ENCODE measurements around the gene XRCC2. TPM values are rescaled to one million over a fixed set of nuclear protein-coding genes. Genes with fewer than 3 reads are reported as not detected.

The XRCC2 gene
- total and polyA plus RNA-seq, 2 of the 8 experiments (the other 6 are each of a cell fraction or from before 2014, with no cell fraction given): 14.6 to 34.0 TPM

DNA sequence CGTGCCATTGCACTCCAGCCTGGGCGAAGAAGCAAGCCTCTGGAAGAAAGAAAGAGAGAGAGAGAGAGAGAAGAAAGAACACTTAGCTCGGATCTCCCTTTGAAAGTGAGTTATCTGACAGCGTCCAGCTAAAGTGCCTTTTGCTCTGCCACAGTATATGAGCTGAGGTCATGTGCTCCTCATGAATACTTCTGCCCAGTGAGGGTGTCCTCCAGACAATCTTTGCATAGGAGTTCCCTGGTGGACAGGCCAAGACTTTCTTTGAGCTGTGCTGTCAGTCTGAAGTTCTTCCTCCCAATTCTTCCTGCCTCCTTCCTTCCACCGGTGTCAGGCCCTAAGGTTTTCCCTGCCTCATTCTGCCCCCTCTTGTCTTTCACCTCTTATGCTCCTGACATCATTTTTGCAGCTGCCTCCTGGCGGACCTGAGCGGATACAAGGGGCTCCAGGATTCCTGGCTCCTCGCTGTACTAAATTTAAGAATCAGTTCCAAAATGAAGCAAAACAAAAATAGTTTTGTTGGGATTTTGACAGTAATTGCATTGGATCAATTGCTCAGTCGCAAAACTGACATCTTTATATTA, 31.9 kb downstream of the XRCC2 start:
- POLR2A ChIA-PET (ENCODE audit: partially characterized antibody): interaction anchor here (1.1 to 2.1 kb wide), 2 partner anchors 12 to 15 kb away, joined by 3 to 8 read pairs; no protein-coding TSS in a partner anchor
- TF ChIP-seq RXRA (IDR thresholded peaks at IDR 0.05; ENCODE audit: insufficient read depth, low read depth, low read length) (no peak), SP4 (IDR thresholded peaks at IDR 0.05; ENCODE audit: low read length) (no peak), SP1 (IDR thresholded peaks at IDR 0.05; ENCODE audit: low read depth, low read length) (no peak), KDM4A (IDR thresholded peaks at IDR 0.05; ENCODE audit: low read depth, low read length, severe bottlenecking) (no peak), HDAC2 (IDR thresholded peaks at IDR 0.05; ENCODE audit: borderline replicate concordance in 1 of 2, low read depth in 2 of 2, low read length in 2 of 2) (no peak), POLR2AphosphoS5 (IDR thresholded peaks at IDR 0.05; ENCODE audit: low read depth, low read length) (peak; percentile 73; the same call in 1 of the 2 replicates), YY1 (IDR thresholded peaks at IDR 0.05; ENCODE audit: low read depth, low read length) (no peak), TAF7 (optimal IDR thresholded peaks at IDR 0.05; ENCODE audit: borderline replicate concordance, low read depth, low read length) (no peak), RAD21 (IDR thresholded peaks at IDR 0.05 in 1 of 2, conservative IDR thresholded peaks at IDR 0.05 in 1 of 2; ENCODE audit: low read depth in 2 of 2, low read length in 2 of 2) (peak in 1 of 2 experiments; percentile 32; a peak in 3 of 4 replicates), NANOG (IDR thresholded peaks at IDR 0.05; ENCODE audit: insufficient read depth, low read depth, low read length, poor library complexity, severe bottlenecking) (no peak), GTF2F1 (IDR thresholded peaks at IDR 0.05; ENCODE audit: borderline replicate concordance, low read depth, low read length) (peak; percentile 83)
- TF ChIP-seq, protein P1, sequence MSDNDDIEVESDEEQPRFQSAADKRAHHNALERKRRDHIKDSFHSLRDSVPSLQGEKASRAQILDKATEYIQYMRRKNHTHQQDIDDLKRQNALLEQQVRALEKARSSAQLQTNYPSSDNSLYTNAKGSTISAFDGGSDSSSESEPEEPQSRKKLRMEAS (IDR thresholded peaks at IDR 0.05): peak; percentile 25; the same call in 1 of the 2 replicates

More for the DNA sequence above, 31.9 kb downstream of the XRCC2 start:
- Histone ChIP-seq H3K9me3 (ENCODE audit: insufficient read depth in 2 of 2, low read depth in 1 of 2, low read length in 1 of 2) (no peaks in the 10 kb centered on the region; a peak in 1 of 4 replicates), H3K56ac (replicated peaks; ENCODE audit: insufficient read length, low read depth, low read length) (no peak overlapping the region), H3K79me1 (ENCODE audit: low read depth, low read length) (no peaks in the 10 kb centered on the region), H3K27me3 (replicated peaks in 1 of 4; ENCODE audit: control insufficient read depth in 3 of 4, extremely low read depth in 1 of 4, insufficient read depth in 3 of 4, low read length in 3 of 4) (no peaks in the 10 kb centered on the region), H2BK5ac (ENCODE audit: low read depth, low read length) (no peak overlapping the region), H3K27ac (ENCODE audit: low read depth, low read length) (no peak overlapping the region), H3K4me3 (ENCODE audit: extremely low read depth in 1 of 4, insufficient read depth in 2 of 4, low read depth in 3 of 4, low read length in 4 of 4) (no peak overlapping the region), H3K79me2 (ENCODE audit: control insufficient read depth in 1 of 2, insufficient read depth in 2 of 2, low read length in 2 of 2) (no peaks in the 10 kb centered on the region; a peak in 1 of 4 replicates), H4K8ac (ENCODE audit: extremely low read depth, insufficient read depth, low read length) (no peak overlapping the region), H4K91ac (replicated peaks; ENCODE audit: insufficient read length, low read length) (no peak overlapping the region), H3K4me1 (replicated peaks in 1 of 4; ENCODE audit: control insufficient read depth in 3 of 4, insufficient read depth in 4 of 4, low read length in 3 of 4) (no peaks in the 10 kb centered on the region), H2BK15ac (ENCODE audit: low read length) (no peak overlapping the region), H3K4ac (replicated peaks; ENCODE audit: insufficient read length, low read depth, low read length) (no peak overlapping the region), H3K23me2 (ENCODE audit: low read depth, low read length) (no peaks in the 10 kb centered on the region), H3K4me2 (ENCODE audit: insufficient read depth in 1 of 2, low read depth in 2 of 2, low read length in 2 of 2) (no peak overlapping the region), H2AFZ (ENCODE audit: low read length) (no peak overlapping the region), H2BK20ac (ENCODE audit: low read length) (no peak overlapping the region), H3K36me3 (ENCODE audit: control insufficient read depth in 2 of 4, insufficient read depth in 4 of 4, low read length in 3 of 4) (peaks cover 11 to 36% (median 20%) of the 10 kb centered on the region in 4 experiments), H3K23ac (ENCODE audit: insufficient read length) (no peak overlapping the region), H3K9ac (replicated peaks in 1 of 4; ENCODE audit: extremely low read depth in 1 of 4, low read depth in 3 of 4, low read length in 3 of 4) (no peak overlapping the region), H4K5ac (ENCODE audit: insufficient read length, low read depth, low read length) (no peak overlapping the region), H3K18ac (ENCODE audit: extremely low read depth, low read length) (no peak overlapping the region), H2BK12ac (ENCODE audit: low read depth, low read length) (no peak overlapping the region), H4K20me1 (replicated peaks in 1 of 2; ENCODE audit: control insufficient read depth in 1 of 2, insufficient read depth in 2 of 2, low read length in 2 of 2) (no peaks in the 10 kb centered on the region), H2AK5ac (ENCODE audit: low read depth, low read length) (no peak overlapping the region), H3K14ac (ENCODE audit: insufficient read length) (no peak overlapping the region), H2BK120ac (replicated peaks; ENCODE audit: low read depth, low read length) (no peak overlapping the region)
- 95% methylated on average over 9 of the region's 9 CpGs; no CpG with 5 or more reads in 1 of the 2 experiments for WGBS, 2 experiments (ENCODE audit: extremely low coverage in 1 of 2, insufficient coverage in 1 of 2, insufficient read length in 1 of 2, insufficient replicate concordance in 2 of 2, low coverage in 1 of 2, low lambda C conversion rate in 2 of 2, missing lambda C conversion rate in 1 of 2)
- DNase-seq (ENCODE audit: low read depth in 1 of 2, low spot score in 2 of 2) (no peak), FAIRE-seq (no peak)
- CTCF ChIA-PET (ENCODE audit: partially characterized antibody): interaction anchor here (0.7 to 1.7 kb wide), 3 partner anchors 62 to 391 kb away, joined by 3 to 6 read pairs (median 3); no protein-coding TSS in a partner anchor

Measured in H1 (cell line).